ENCODE data around the gene DCUN1D2.

- TF ChIP-seq CTCF (IDR thresholded peaks at IDR 0.05) (no peak), POLR2A (IDR thresholded peaks at IDR 0.05) (no peak)
These were observed 41.8 kb upstream of the DCUN1D2 start for GRCh38 chr13:113532156-113532806.
